Vagina (tissue), 2 donors: Measurements from ENCODE around the gene SDK2. TPM values are rescaled to one million over a fixed set of nuclear protein-coding genes. Genes with fewer than 3 reads are reported as not detected.

ENCODE experiments used
- DNase-seq, 2 donors: peaks; one replicate each; pipeline ENCODE4 v3.0.0-alpha.2; 2017; ENCODE audit errors: extremely low spot score in 2 of 2
- H3K27ac ChIP-seq: fragments of 200-600 bp; sonication (generic); one replicate; pipeline ENCODE4 v1.5.1; 2019
- H3K27me3 ChIP-seq: fragments of 200-600 bp; sonication (generic); one replicate; pipeline ENCODE4 v1.5.1; 2019
- H3K36me3 ChIP-seq, 2 donors: fragments of 200-600 bp; sonication (generic); one replicate each; pipeline ENCODE4 v1.5.1; 2017 to 2019
- H3K4me1 ChIP-seq: fragments of 200-600 bp; sonication (generic); one replicate; pipeline ENCODE4 v1.5.1; 2019
- H3K4me3 ChIP-seq, 2 donors: fragments of 200-600 bp; sonication (generic); 1 replicate in 1 of 2; 2 replicates in 1 of 2; pipeline ENCODE4 v1.5.1; 2016 to 2019
- H3K9me3 ChIP-seq: fragments of 200-600 bp; sonication (generic); one replicate; pipeline ENCODE4 v1.5.1; 2019
- CTCF ChIP-seq, 3 experiments: fragments of 450-650 bp in 2 of 3; fragments of 200-600 bp in 1 of 3; sonication (generic) in 1 of 3; IDR thresholded peaks; one replicate each; pipeline ENCODE4 v1.5.1; 2017 to 2019; ENCODE audit warnings: antibody characterized with exemption in 3 of 3, mild to moderate bottlenecking in 2 of 3, moderate library complexity in 2 of 3
- POLR2A ChIP-seq, 2 donors: fragments of 450-650 bp; IDR thresholded peaks; one replicate each; pipeline ENCODE4 v1.6.1; 2017; ENCODE audit warnings: antibody characterized with exemption in 2 of 2, mild to moderate bottlenecking in 2 of 2, moderate library complexity in 2 of 2
- POLR2AphosphoS5 ChIP-seq, 2 donors: sonication (generic); formaldehyde crosslinking; IDR thresholded peaks; one replicate each; pipeline ENCODE4 v1.9.0; 2017; ENCODE audit warnings: antibody characterized with exemption in 2 of 2, mild to moderate bottlenecking in 2 of 2, low read depth in 1 of 2; ENCODE audit not compliant: insufficient read depth in 1 of 2
- intact Hi-C: fragments of 100-400 bp; cut with DNase I; formaldehyde crosslinking; loops from one replicate; pipeline ENCODE4 v1.15.1; 2023
- total RNA-seq: library from RNA; depleted of rRNA; stranded (reverse); fragments of >200 nt; gene quantifications from one replicate; pipeline ENCODE4 v1.2.3, GENCODE V29; 2016

SDK2 gene
- total RNA-seq, 1 donor from 2014 or later = 1.7 TPM

- DNase-seq = no peak
- no peak overlapping the region for H3K4me3 ChIP-seq
- no peaks in the 10 kb centered on the region for H3K9me3 ChIP-seq
- no peaks in the 10 kb centered on the region for H3K36me3 ChIP-seq
- TF ChIP-seq POLR2AphosphoS5 (IDR thresholded peaks at IDR 0.05; ENCODE audit: insufficient read depth in 1 of 2, low read depth in 1 of 2) (no peak), CTCF (IDR thresholded peaks at IDR 0.05) (no peak), POLR2A (IDR thresholded peaks at IDR 0.05) (no peak)
- no peak overlapping the region for H3K27ac ChIP-seq
- intact Hi-C loops = no loop called here
- no peaks in the 10 kb centered on the region for H3K4me1 ChIP-seq
- H3K27me3 ChIP-seq = no peaks in the 10 kb centered on the region
These were observed 143.7 kb downstream of the SDK2 start for GRCh38 chr17:73500414-73500999.

- Histone ChIP-seq H3K36me3 (no peaks in the 10 kb centered on the region), H3K4me1 (no peaks in the 10 kb centered on the region), H3K4me3 (no peak overlapping the region), H3K9me3 (no peaks in the 10 kb centered on the region), H3K27ac (no peak overlapping the region), H3K27me3 (no peaks in the 10 kb centered on the region)
- TF ChIP-seq POLR2A (IDR thresholded peaks at IDR 0.05) (no peak), CTCF (IDR thresholded peaks at IDR 0.05) (no peak), POLR2AphosphoS5 (IDR thresholded peaks at IDR 0.05; ENCODE audit: insufficient read depth in 1 of 2, low read depth in 1 of 2) (no peak)
- DNase-seq = no peak
- intact Hi-C loops = no loop called here
These were observed 145.2 kb downstream of the SDK2 start for GRCh38 chr17:73498886-73499554.

- TF ChIP-seq POLR2AphosphoS5 (IDR thresholded peaks at IDR 0.05; ENCODE audit: insufficient read depth in 1 of 2, low read depth in 1 of 2) (no peak), CTCF (IDR thresholded peaks at IDR 0.05) (no peak), POLR2A (IDR thresholded peaks at IDR 0.05) (no peak)
- Histone ChIP-seq H3K36me3 (no peaks in the 10 kb centered on the region), H3K27me3 (no peaks in the 10 kb centered on the region)
These were observed 146.1 kb downstream of the SDK2 start for GRCh38 chr17:73498176-73498575.

GRCh38 chr17:73497721-73498120, 146.5 kb downstream of the SDK2 start:
- intact Hi-C loops = no loop called here
- Histone ChIP-seq H3K4me1 (no peaks in the 10 kb centered on the region), H3K9me3 (no peaks in the 10 kb centered on the region), H3K27ac (no peak overlapping the region), H3K27me3 (no peaks in the 10 kb centered on the region), H3K4me3 (no peak overlapping the region), H3K36me3 (no peaks in the 10 kb centered on the region)
- no peak for DNase-seq
- TF ChIP-seq POLR2AphosphoS5 (IDR thresholded peaks at IDR 0.05; ENCODE audit: insufficient read depth in 1 of 2, low read depth in 1 of 2) (no peak), CTCF (IDR thresholded peaks at IDR 0.05) (no peak), POLR2A (IDR thresholded peaks at IDR 0.05) (no peak)

More at GRCh38 chr17:73498176-73498575, 146.1 kb downstream of the SDK2 start:
- DNase-seq = no peak
- Histone ChIP-seq H3K27ac (no peak overlapping the region), H3K9me3 (no peaks in the 10 kb centered on the region), H3K4me3 (no peak overlapping the region), H3K4me1 (no peaks in the 10 kb centered on the region)
- intact Hi-C loops = no loop called here

- no peak for DNase-seq
- Histone ChIP-seq H3K36me3 (no peaks in the 10 kb centered on the region), H3K4me3 (no peak overlapping the region), H3K27ac (no peak overlapping the region), H3K9me3 (no peaks in the 10 kb centered on the region), H3K27me3 (no peaks in the 10 kb centered on the region), H3K4me1 (no peaks in the 10 kb centered on the region)
- intact Hi-C loops = no loop called here
- TF ChIP-seq POLR2AphosphoS5 (IDR thresholded peaks at IDR 0.05; ENCODE audit: insufficient read depth in 1 of 2, low read depth in 1 of 2) = no peak
- TF ChIP-seq CTCF (IDR thresholded peaks at IDR 0.05) = no peak
- no peak for TF ChIP-seq POLR2A (IDR thresholded peaks at IDR 0.05)
These were observed 148.0 kb downstream of the SDK2 start for GRCh38 chr17:73496232-73496631.
